GM18508 (cell line): ENCODE data around the gene NAALADL1.

ENCODE experiments used
- ATAC-seq: cut with Tn5 transposase; IDR thresholded peaks from one replicate; pipeline ENCODE4 v1.9.1; 2021; ENCODE audit warnings: moderate number of reproducible peaks; ENCODE audit not compliant: insufficient read depth, unreplicated experiment

The NAALADL1 gene, protein sequence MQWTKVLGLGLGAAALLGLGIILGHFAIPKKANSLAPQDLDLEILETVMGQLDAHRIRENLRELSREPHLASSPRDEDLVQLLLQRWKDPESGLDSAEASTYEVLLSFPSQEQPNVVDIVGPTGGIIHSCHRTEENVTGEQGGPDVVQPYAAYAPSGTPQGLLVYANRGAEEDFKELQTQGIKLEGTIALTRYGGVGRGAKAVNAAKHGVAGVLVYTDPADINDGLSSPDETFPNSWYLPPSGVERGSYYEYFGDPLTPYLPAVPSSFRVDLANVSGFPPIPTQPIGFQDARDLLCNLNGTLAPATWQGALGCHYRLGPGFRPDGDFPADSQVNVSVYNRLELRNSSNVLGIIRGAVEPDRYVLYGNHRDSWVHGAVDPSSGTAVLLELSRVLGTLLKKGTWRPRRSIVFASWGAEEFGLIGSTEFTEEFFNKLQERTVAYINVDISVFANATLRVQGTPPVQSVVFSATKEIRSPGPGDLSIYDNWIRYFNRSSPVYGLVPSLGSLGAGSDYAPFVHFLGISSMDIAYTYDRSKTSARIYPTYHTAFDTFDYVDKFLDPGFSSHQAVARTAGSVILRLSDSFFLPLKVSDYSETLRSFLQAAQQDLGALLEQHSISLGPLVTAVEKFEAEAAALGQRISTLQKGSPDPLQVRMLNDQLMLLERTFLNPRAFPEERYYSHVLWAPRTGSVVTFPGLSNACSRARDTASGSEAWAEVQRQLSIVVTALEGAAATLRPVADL

DNA sequence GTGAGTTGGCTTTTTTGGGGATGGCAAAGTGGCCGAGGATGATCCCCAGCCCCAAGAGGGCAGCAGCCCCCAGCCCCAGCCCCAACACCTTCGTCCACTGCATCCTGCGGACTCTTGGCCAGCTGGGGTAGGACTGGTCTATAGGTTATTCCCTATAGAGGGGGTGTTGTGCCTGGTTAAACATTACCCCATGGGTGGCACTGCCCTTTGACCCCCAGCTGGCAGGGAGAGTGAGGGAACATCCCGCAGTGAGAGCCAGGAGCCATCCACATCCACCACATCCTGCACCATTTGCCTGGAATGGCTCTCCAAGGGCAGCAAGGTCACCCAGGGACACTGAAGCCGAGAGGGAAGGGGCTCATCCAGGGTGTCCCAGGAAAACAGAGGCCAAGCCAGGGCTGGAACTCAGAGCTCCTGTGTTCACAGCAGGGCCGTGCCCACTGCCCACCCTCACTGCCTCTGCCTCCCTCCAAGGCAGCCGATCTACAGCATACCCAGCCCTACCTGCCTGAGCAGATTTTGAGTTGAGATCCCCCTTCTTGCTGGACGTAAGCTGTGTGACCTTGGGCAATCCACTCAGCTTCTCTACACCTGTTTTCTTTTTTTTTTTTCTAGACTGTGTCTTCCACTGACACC lies at the start of gene NAALADL1:
Gene NAALADL1, minus strand, starts transcription at position 135 of the 636 bp plus-strand sequence. Its CDS starts 32 bp downstream, at position 103.
- no peak for ATAC-seq

DNA sequence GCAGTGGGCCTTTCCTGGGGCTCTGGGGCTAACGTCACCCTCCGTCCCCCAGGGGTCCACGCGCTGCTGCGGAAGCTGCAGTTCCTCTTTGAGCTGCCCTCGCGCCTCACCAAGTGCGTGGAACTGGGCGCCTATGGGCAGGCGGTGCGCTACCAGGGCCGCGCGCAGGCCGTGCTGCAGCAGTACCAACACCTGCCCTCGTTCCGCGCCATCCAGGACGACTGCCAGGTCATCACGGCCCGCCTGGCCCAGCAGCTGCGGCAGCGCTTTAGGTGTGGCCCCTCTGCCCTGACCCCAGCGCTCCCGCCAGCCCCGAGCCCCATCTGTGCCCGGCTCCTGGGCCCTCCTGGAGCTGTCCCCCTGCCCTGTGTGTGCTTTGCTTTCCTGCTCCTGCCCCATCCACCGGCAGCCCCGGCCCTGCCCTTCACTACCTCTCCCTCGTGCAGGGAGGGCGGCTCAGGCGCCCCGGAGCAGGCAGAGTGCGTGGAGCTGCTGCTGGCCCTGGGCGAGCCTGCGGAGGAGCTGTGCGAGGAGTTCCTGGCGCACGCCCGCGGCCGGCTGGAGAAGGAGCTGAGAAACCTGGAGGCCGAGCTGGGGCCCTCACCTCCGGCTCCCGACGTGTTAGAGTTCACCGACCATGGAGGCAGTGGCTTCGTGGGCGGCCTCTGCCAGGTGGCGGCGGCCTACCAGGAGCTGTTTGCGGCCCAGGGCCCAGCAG lies 49.6 kb upstream of the NAALADL1 start:
- ATAC-seq: no peak

DNA sequence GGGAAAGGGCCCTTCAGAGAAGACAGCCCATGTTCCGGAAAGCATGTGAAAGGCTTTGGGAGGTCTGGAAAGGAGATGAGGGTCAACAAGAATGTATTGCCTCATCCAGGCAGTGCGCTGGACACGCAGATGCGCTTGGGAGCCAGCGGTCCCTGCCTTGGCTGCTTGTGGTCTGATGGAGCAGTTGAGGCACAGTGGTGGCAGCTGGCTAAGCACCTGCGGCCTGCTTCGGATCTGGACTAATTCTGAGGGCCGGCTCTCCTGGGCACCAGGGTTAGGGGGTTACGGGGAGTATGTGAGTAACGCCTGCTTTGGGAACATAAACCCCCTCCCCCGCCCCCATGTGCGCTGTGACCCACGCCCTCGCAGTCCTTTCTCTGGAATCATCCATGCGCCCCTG lies 48.7 kb upstream of the NAALADL1 start:
- no peak for ATAC-seq

DNA sequence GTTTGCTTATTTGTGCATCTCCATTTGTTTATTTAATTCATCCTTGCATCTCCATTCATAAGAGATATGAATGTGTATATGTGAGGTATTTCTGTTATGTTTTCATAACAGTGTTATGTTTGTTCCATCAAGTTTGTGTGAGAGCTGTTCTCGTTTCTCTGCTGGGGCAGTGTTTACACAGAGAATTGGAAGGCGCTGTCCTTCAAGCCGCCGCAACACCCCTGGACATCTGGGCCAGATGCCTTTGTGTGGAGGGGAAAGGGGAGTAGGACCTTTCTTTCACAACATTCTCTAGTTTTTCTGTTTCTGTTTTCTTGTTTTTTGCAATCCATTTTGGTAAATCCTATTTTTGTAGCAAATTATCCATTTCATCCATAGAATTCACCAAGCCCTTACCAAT lies 46.3 kb upstream of the NAALADL1 start:
- ATAC-seq: no peak

DNA sequence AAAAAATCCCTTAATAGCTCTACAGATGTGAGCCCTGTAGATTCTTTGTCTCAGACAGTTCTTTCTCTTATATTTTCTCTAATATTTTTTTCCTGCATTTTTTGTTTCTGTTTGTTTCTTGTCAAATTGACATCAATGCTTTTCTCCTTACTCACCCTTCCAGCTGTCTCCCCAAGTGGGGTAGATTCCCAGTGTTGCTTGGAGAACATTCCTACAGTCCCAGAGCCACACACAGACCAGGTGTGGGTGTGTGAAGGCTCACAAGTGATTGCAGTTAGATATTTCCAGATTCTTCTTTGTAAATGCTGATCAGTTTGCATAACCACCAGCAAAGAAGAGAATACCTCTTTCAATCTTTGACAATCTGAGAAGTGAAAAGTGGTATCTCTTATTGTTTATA lies 45.1 kb upstream of the NAALADL1 start:
- no peak for ATAC-seq

DNA sequence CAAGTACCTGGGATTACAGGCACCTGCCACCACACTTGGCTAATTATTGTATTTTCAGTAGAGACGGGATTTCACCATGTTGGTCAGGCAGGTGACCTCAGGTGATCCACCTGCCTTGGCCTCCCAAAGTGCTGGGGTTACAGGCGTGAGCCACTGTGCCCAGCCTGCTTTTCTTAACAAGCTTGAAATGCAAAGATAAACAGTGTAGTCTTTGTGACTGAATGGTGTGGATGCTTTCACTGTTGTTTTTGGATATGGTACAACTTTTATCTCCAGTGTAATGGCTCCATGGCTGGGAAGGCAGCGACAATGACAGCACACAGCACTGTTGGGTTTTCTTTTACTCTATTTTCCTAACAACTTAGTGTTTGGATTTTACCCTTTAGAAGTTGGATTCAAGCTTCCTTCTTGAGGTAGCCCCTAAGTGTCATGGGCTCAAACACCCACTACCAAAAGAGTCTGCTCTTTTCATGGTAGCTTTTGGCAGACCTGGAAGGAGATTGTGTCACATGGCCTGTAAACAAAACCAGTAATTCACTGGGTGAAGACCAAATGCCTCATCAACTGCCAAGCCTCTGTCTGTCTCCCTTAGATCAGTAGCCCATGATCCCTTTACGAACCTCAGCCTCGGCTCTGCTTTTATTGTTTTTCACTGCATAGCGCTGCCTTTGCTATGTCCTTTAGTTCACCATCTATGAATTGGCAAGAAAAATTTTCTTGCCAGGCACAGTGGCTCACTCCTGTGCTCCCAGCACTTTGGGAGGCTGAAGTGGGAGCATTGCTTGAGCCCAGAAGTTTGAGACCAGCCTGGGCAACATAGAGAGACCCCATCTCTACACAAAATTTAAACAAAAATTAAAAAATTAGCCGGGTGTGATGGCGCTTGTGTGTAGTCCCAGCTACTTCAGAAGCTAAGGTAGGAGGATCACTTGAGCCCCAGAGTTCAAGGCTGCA lies 44.1 kb upstream of the NAALADL1 start:
- ATAC-seq: no peak

DNA sequence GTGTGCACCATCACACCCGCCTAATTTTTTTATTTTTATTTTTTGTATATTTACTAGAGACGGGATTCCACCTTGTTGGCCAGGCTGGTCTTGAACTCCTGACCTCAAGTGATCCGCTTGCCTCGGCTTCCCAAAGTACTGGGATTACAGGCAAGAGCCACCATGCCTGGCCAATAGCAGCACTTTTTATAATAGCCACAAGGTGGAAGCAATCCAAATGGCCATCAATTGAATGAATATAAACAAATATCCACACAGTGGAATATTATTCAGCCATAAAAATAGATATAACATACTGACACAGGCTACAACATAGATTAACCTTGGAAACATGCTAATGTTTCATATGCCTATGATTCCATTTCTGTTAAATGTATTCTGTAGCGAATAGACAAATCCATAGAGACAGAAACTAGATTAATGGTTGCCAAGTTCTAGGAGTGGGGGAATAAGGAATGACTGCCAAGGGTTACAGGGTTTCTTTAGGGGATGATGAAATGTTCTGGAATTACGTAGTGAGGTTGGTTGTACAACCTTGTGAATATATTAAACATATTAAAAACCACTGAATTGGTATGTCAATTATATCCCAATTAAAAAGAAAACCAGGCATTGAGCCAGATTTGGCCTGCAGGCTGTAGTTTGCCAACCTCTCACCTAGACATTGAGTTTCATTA lies 42.5 kb upstream of the NAALADL1 start:
- ATAC-seq: no peak

DNA sequence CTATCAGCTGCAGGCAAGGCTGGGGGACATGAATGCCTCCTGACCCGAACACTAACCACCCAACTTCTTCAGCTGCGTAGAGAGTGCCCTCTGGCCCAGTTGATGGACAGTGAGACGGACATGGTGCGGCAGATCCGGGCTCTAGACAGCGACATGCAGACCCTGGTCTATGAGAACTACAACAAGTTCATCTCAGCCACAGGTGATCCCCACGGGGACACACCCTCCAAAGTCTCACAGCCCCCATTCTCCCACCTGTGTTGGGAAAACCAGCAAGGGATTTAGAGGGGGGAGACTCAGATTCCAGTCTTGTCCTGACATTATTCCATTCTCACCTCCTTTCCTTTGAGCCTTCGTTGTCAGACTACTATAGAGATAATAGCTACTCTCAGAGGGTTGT lies 38.6 kb upstream of the NAALADL1 start:
- no peak for ATAC-seq

DNA sequence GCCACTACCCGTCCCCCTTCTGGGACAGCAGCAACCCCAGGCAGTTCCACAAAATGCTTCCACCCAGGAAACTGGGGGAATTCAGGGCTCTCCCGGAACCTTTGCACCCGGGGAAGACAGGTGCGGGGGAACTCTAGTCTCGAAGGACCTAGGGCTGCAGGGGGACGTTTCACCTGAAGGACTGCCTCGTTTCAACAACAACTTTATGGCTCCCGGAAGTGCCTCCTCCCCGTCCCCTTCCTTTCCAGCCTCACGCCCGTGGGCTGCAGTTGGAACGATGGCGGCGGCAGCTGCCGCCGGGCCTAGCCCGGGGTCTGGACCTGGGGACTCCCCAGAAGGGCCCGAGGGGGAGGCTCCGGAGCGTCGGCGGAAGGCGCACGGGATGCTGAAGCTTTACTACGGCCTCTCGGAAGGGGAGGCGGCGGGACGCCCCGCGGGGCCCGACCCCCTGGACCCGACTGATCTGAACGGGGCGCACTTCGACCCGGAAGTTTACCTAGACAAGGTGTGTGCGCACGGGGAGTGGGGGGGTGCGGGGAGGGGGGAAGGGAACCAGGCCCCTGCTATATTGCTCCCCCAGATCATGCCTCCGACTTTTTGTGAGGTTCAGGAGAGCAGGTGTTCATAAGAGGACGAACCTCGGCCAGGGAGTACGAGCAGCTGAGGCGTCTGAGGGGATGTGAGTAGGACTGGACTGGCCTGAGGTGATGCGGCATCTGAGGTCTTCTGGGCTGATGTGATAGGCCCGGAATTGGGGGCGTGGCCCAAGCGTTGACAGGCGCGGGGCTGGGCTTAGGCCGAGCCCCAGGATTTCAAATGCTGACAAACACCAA lies 37.8 kb upstream of the NAALADL1 start, which contains the start of gene VPS51:
Gene VPS51, plus strand, starts transcription at position 241 of the 833 bp plus-strand sequence. Its CDS starts 37 bp downstream, at position 278.
- peak; percentile 59 for ATAC-seq

DNA sequence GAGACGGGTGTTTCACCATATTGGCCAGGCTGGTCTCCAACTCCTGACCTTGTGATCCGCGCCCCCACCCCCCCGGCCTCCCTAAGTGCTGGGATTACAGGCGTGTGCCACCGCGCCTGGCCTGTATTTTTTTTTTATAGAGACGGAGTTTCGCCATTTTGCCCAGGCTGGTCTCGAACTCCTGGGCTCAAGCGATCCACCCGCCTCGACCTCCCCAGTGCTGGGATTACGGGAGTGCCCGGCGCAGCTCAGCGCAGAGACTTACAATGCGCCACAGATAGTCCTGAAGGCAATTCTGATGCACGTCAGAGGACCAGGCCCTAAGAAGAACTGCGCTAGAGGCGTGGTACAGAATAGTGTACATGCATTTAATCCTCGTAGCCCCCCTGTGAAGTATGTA lies 37.1 kb upstream of the NAALADL1 start:
- ATAC-seq: no peak

DNA sequence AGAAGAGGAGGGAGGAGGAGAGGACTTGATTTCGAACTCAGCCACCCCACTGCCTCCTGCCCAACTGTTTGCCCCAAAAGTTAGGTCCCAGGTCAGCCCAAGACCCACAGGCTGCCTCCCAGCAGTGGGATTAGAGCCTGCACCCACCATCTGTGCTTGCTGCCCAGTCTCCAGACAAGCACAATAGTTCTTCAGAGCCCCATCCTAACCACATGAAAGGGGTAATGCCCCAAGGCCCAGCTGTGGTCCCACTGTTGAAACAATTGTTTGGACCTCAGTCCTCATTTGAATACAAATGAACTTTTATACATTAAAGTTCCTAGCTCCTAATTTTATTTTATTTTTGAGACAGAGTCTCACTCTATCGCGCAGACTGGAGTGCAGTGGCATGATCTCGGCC lies 32.3 kb upstream of the NAALADL1 start:
- ATAC-seq: no peak

DNA sequence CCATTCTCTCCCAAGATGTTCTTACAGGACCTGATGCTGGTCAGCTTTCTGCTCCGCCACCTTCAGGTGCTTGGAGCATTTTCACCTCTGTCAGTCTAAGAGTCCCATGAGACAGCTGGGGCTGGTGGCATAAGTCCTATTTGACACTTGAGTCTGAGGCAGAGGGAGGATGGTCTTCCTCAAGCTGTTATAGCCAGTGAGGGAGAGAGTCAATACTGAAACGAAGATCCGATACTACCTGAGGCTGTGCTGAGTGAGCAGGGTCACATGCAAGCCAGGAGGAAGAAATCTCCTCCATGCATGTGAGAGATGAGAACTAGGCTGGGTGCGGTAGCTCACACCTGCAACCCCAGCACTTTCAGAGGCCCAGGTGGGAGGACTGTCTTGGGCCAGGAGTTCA lies 31.3 kb upstream of the NAALADL1 start:
- ATAC-seq: no peak

DNA sequence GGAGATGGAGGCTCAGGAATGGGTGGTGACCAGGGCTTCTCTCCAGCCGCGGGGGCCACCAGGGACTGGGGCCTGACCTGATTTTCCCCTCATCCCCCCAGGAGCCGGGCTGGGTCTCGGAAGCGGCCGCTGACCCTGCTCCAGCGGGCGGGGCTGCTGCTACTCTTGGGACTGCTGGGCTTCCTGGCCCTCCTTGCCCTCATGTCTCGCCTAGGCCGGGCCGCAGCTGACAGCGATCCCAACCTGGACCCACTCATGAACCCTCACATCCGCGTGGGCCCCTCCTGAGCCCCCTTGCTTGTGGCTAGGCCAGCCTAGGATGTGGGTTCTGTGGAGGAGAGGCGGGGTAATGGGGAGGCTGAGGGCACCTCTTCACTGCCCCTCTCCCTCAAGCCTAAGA lies 29.5 kb upstream of the NAALADL1 start:
- ATAC-seq: no peak

DNA sequence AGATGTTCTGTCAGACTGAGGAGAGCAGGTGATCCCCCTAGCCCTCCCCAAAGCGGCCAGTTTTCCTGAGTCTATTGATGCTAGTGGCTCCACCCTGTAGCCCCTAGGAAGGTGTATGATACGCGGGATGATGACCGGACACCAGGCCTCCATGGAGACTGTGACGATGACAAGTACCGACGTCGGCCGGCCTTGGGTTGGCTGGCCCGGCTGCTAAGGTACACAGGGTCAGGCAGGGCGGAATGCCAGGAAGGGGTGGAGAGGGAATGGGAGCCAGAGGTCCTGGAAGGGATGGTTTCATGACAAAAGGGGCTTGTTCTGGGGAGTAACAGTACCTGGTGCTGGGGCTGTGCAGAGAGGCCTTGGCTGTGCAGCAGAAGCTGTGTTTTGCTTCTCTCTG lies 28.9 kb upstream of the NAALADL1 start:
- ATAC-seq: no peak

DNA sequence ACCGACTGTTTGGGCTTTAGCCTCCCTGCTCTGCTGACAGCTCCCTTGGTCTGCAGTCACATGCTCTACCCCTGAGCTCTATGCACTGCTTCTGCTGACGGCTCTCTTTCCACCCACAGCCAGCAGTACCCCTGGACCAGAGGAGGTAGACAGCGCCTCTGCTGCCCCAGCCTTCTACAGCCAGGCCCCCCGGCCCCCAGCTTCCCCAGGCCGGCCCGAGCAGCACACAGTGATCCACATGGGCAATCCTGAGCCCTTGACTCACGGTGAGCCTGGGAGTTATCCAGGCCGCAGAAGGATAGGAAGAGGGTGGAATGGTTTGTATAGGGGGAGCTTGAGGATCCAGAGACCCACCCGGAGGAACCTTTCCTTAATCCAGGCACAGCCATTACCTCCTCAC lies 28.5 kb upstream of the NAALADL1 start:
- no peak for ATAC-seq

DNA sequence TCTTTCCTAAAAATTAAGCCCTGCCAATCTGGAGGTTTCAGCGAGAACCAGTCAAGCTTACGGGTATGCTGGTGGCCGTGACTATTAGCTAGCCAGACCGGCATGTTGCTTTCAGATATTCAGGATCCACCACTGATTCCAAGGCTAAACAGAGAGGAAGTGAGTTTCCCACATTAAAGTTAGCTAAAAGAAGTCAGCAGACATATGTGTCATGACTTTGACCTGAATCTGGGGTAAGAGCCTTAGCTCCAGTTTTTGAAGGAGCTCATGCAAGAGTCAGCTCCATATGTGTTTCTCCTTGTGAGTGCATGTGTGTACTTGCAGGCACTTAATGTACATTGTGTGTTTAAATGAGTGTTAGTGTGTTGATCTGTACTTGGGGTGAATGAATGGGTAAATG lies 27.1 kb upstream of the NAALADL1 start:
- no peak for ATAC-seq

DNA sequence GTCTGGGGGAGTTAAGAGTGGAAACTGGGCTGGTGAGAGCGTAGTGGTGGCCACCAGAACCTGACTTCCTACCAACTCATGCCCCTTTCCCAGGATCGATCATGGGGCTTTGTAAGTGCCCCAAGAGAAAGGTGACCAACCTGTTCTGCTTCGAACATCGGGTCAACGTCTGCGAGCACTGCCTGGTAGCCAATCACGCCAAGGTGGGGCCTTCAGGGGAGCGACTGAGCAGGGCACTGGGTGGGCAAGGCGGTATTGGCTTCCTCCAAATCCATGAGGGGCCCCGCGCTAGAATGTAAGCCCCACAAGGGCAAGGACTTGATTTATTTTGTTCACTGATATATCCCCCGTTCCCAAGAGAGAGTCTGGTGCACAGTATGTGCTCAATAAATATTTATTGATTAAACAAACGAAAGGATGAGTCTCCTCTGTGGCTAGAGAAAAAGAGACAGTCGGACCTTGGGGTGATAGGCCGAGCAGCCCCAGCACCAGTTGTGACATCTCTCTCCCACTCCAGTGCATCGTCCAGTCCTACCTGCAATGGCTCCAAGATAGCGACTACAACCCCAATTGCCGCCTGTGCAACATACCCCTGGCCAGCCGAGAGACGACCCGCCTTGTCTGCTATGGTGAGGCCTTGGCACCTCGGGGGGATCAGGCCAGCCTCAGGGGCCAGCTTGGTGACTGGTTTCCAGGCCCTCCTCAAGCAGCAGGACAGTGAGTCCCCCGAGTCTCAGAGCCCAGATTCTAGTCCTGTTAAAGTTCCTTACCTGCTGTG lies 26.4 kb upstream of the NAALADL1 start:
- ATAC-seq: no peak
